Measurements from ENCODE around the gene TPRG1L. TPM values are rescaled to one million over a fixed set of nuclear protein-coding genes. Genes with fewer than 3 reads are reported as not detected.

The TPRG1L gene
- total and polyA plus RNA-seq, 3 donors from 2014 or later = 30.6 to 40.9 (median 33.3) TPM

DNA sequence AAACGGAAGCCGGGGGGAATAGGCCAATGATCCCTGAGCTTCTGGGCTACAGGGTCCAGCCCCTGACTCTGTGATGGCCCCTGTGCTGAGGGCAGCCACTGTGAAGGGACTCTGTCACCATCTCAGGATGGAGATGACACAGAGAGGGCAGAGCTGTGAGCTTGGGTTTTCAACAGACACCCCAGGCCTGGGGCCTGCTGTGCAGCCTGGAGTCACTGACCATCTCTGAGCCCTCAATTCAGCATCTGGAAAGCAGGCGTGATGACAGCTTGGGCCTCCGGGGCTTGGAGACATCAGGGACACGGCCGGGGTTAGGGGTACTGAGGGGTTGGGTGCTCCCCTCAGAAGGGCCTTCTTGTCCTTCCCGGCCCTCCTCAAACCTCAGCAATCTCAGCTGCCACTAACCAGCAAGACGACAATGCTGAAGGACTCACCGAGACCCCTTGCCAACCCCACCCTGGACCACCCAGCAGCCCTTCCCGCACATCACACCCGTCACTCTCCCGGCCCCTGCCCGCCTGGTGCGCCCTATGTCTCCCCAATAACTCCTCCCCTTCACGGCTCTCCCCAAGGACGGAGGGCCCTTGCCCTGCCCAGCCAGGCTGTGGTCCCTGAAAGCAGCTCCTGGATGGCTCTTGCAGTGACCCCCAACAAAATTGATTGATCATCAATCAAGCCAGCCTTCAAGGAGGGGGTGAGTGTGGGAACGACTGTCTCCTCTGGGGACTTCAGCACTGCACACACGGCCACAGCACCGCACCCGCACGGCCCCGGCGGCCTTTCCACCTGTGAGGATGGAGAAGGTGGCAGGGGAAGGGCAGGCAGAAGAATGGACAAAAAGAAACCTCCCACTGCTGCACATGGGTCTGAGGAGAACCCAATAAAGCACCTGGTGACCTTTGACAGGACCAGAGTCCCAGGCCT is 17.8 kb upstream of the TPRG1L start:
- Histone ChIP-seq H3K36me3 (ENCODE audit: low read depth, missing control alignments) (no peaks in the 10 kb centered on the region), H3K9me3 (no peaks in the 10 kb centered on the region), H3K27me3 (no peaks in the 10 kb centered on the region), H3K4me3 (no peak overlapping the region), H3K4me1 (peaks cover 14% of the 10 kb centered on the region), H3K27ac (no peak overlapping the region)
- WGBS, 2 donors = 83 to 89% methylated on average over 19 to 23 of the region's 23 CpGs
- intact Hi-C loops (cut with DNase I; ENCODE audit: low total_unique reads) = no loop called here
- DNase-seq = no peak
- no peak for TF ChIP-seq POLR2A (IDR thresholded peaks at IDR 0.05)
- TF ChIP-seq, protein P1, sequence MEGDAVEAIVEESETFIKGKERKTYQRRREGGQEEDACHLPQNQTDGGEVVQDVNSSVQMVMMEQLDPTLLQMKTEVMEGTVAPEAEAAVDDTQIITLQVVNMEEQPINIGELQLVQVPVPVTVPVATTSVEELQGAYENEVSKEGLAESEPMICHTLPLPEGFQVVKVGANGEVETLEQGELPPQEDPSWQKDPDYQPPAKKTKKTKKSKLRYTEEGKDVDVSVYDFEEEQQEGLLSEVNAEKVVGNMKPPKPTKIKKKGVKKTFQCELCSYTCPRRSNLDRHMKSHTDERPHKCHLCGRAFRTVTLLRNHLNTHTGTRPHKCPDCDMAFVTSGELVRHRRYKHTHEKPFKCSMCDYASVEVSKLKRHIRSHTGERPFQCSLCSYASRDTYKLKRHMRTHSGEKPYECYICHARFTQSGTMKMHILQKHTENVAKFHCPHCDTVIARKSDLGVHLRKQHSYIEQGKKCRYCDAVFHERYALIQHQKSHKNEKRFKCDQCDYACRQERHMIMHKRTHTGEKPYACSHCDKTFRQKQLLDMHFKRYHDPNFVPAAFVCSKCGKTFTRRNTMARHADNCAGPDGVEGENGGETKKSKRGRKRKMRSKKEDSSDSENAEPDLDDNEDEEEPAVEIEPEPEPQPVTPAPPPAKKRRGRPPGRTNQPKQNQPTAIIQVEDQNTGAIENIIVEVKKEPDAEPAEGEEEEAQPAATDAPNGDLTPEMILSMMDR (IDR thresholded peaks at IDR 0.05) = no peak

DNA sequence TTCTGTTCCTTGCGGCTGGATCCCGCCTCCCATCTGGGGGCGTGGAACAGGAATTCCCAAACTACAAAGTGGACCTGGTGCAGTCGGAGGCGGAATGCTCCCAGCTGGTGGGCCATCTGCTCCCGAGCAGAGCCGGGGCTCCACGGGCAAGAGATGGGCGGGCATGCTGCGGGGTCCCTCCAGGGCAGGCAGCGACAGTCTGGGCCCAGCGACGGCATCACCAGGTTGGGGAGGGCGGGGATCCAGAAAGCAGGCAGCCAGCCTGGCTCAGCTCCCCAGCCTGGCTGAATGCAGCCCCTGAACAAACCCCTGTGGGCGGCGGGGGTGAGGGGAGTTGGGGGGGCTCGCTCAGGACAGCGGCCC is 17.1 kb upstream of the TPRG1L start:
- 92 to 93% methylated on average over 18 of the region's 18 CpGs for WGBS, 2 donors

DNA sequence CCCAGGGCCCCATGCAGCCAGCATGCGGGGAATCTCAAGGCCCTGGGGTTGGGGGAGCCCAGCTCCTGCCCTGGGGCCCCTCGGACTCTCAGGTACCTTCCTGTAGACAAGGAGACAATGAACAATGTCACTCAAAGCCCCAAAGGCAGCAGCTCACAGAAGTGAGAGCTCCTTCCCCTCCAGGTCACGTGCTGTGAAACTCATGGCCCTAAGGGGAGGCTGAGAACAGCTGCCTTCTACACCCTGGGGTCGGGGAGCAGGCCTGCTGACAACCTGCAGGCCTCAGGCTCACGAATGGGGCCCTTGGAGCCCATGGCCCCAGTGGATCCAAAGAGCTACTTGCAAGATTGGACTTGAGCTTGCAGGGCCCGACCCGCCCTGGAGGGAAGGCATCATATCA is 16.7 kb upstream of the TPRG1L start:
- H3K4me1 ChIP-seq = peaks cover 14% of the 10 kb centered on the region
- H3K27ac ChIP-seq = no peak overlapping the region
- DNase-seq = no peak
- 92 to 96% methylated on average over 2 to 6 of the region's 7 CpGs for WGBS, 2 donors
- no peaks in the 10 kb centered on the region for H3K27me3 ChIP-seq
- no peaks in the 10 kb centered on the region for H3K36me3 ChIP-seq (ENCODE audit: low read depth, missing control alignments)
- H3K4me3 ChIP-seq = no peak overlapping the region
- TF ChIP-seq POLR2A (IDR thresholded peaks at IDR 0.05) = no peak
- TF ChIP-seq, protein P1 (IDR thresholded peaks at IDR 0.05) = no peak
- intact Hi-C loops (cut with DNase I; ENCODE audit: low total_unique reads) = no loop called here
- no peaks in the 10 kb centered on the region for H3K9me3 ChIP-seq

More for the DNA sequence above, 17.1 kb upstream of the TPRG1L start:
- no peak for DNase-seq
- no peaks in the 10 kb centered on the region for H3K27me3 ChIP-seq
- no peak overlapping the region for H3K27ac ChIP-seq
- H3K9me3 ChIP-seq = no peaks in the 10 kb centered on the region
- TF ChIP-seq, protein P1 (IDR thresholded peaks at IDR 0.05) = no peak
- no peak for TF ChIP-seq POLR2A (IDR thresholded peaks at IDR 0.05)
- intact Hi-C loops (cut with DNase I; ENCODE audit: low total_unique reads) = no loop called here
- no peaks in the 10 kb centered on the region for H3K36me3 ChIP-seq (ENCODE audit: low read depth, missing control alignments)
- H3K4me1 ChIP-seq = peaks cover 14% of the 10 kb centered on the region
- no peak overlapping the region for H3K4me3 ChIP-seq

DNA sequence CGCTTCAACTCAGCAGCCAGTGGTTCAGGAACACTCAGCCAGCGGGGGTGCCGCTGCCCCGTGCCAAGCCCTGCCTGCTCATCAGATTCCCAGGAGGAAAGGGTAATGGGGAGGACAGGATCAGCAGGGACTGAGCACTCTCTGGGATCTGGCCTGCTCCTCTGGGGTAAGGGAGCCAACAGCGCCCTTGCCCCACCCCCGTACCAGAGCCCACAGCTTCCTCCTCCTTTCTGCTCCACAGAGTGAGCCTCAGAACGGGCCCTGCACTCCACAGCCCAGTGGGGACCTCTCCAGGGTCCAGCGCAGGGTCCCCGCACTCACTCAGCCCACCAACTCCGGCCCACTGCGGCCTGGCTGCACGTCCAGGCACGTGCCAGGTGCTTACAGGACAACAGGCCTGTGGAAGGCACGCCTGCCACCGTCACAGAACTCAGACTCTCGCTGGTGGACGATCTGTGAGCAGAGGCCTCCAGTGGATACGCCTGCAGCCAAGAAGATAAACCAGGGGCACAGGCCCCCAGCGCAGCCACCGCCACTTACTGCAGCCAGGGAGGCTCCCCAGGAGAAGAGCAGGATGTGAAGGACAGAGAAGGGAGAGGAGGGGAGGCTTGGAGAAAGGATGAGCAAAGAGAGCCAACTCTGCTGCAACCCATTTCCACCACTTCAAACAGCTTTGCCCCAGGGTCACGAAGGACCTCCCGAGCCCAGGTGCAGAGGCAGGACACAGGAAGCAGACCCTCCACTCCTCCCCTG is 15.6 kb upstream of the TPRG1L start:
- intact Hi-C loops (cut with DNase I; ENCODE audit: low total_unique reads) = no loop called here
- H3K36me3 ChIP-seq (ENCODE audit: low read depth, missing control alignments) = no peaks in the 10 kb centered on the region
- WGBS, 2 donors = 80 to 88% methylated on average over 12 to 22 of the region's 22 CpGs
- H3K4me3 ChIP-seq = no peak overlapping the region
- peaks cover 14% of the 10 kb centered on the region for H3K4me1 ChIP-seq
- no peaks in the 10 kb centered on the region for H3K9me3 ChIP-seq
- TF ChIP-seq, protein P1 (IDR thresholded peaks at IDR 0.05) = no peak
- DNase-seq = no peak
- no peaks in the 10 kb centered on the region for H3K27me3 ChIP-seq
- no peak overlapping the region for H3K27ac ChIP-seq

All from testis (tissue), 3 donors.